SU-DHL-6 (cell line): ENCODE results near the gene HOXB3.

ENCODE experiments used
- EZH2phosphoT487 ChIP-seq: fragments of 200-600 bp; sonication (generic), shearing (Covaris generic); conservative IDR thresholded peaks from 2 replicates; pipeline ENCODE4 v1.6.1; 2018; ENCODE audit warnings: mild to moderate bottlenecking, antibody characterized with exemption, low read length, moderate library complexity, mixed read lengths
- TF ChIP-seq, protein P1 (sequence below): fragments of 200-600 bp; sonication (generic); IDR thresholded peaks from one replicate; pipeline ENCODE4 v1.5.1; 2017; ENCODE audit warnings: antibody characterized with exemption, mild to moderate bottlenecking, low read length, moderate library complexity; ENCODE audit not compliant: insufficient read depth, poor library complexity, severe bottlenecking

DNA sequence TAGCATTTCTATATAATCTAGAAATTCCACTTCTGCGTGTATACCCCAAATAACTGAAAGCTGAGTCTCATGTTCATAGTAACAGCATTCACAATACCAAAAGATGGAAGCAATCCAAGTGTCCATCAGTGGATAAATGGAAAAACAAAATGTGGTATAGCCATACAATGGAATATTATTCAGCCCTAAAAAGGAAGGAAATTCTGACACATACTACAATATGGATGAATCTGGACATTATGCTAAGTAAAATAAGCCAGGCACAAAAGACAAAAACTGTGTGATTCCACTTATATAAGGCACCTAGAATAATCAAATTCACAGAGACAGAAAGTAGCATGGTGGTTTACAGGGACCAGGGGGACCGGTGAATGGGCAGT lies 79.7 kb downstream of the HOXB3 start:
- TF ChIP-seq, protein P1, sequence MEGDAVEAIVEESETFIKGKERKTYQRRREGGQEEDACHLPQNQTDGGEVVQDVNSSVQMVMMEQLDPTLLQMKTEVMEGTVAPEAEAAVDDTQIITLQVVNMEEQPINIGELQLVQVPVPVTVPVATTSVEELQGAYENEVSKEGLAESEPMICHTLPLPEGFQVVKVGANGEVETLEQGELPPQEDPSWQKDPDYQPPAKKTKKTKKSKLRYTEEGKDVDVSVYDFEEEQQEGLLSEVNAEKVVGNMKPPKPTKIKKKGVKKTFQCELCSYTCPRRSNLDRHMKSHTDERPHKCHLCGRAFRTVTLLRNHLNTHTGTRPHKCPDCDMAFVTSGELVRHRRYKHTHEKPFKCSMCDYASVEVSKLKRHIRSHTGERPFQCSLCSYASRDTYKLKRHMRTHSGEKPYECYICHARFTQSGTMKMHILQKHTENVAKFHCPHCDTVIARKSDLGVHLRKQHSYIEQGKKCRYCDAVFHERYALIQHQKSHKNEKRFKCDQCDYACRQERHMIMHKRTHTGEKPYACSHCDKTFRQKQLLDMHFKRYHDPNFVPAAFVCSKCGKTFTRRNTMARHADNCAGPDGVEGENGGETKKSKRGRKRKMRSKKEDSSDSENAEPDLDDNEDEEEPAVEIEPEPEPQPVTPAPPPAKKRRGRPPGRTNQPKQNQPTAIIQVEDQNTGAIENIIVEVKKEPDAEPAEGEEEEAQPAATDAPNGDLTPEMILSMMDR, result no peak
- no peak for TF ChIP-seq EZH2phosphoT487
